ENCODE data around the gene PSMD9. TPM values are rescaled to one million over a fixed set of nuclear protein-coding genes. Genes with fewer than 3 reads are reported as not detected.

Gene PSMD9
- total RNA-seq, 1 experiment from 2014 or later = 64.8 TPM

DNA sequence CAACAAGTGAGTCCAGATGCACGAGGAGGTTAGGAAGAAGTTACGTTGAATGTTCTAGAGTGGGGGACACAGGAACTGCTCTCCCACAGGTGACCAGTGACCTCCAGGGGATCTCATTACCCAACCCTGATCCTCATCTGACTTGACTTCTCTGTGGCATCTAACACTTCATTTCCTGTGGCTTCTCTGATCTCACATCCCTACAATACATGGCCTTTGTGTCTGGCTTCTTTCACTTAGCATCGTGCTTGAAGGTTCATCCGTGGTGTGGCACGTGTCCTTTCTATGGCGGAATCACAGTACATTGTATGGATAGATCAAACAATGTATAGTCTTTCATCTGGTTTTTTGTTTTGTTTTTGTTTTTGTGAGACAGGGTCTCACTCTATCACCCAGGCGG lies 49.1 kb downstream of the PSMD9 start:
- H3K9me2 ChIP-seq (ENCODE audit: insufficient read depth) = no peaks in the 10 kb centered on the region
- H3F3A ChIP-seq (ENCODE audit: insufficient read depth, low read depth) = no peaks in the 10 kb centered on the region
- H3K27me3 ChIP-seq (ENCODE audit: insufficient read depth, low read depth) = no peaks in the 10 kb centered on the region
- ChIA-PET POLR2A (ENCODE audit: unreplicated experiment) (no interaction called here), CTCF (no interaction called here)
- no peaks in the 10 kb centered on the region for H3K79me2 ChIP-seq (ENCODE audit: low read depth)
- H2AFZ ChIP-seq = no peak overlapping the region
- no peak overlapping the region for H3K4me2 ChIP-seq
- intact Hi-C loops (cut with micrococcal nuclease; ENCODE audit: unreplicated experiment) = no loop called here
- no peaks in the 10 kb centered on the region for H3K36me3 ChIP-seq (ENCODE audit: low read depth)
- H4K20me1 ChIP-seq (ENCODE audit: insufficient read depth) = no peaks in the 10 kb centered on the region
- no peak for DNase-seq
- H3K4me1 ChIP-seq (replicated peaks; ENCODE audit: insufficient read depth) = no peaks in the 10 kb centered on the region
- H3K4me3 ChIP-seq = no peak overlapping the region
- no TSS peak for BruUV-seq (replicated peaks)
- H3K27ac ChIP-seq = no peak overlapping the region
- no peaks in the 10 kb centered on the region for H3K9me3 ChIP-seq (ENCODE audit: insufficient read depth, low read depth)
- TF ChIP-seq CTCF (conservative IDR thresholded peaks at IDR 0.05) = no peak
- no peak for TF ChIP-seq EZH2 (IDR thresholded peaks at IDR 0.05; ENCODE audit: low read depth)

- POLR2A ChIA-PET (ENCODE audit: unreplicated experiment) = no interaction called here
- H3F3A ChIP-seq (ENCODE audit: insufficient read depth, low read depth) = no peaks in the 10 kb centered on the region
- H3K4me2 ChIP-seq = no peak overlapping the region
- no peaks in the 10 kb centered on the region for H3K27me3 ChIP-seq (ENCODE audit: insufficient read depth, low read depth)
- H3K4me3 ChIP-seq = no peak overlapping the region
- intact Hi-C loops (cut with micrococcal nuclease; ENCODE audit: unreplicated experiment) = no loop called here
- no TSS peak for BruUV-seq (replicated peaks)
- H2AFZ ChIP-seq = no peak overlapping the region
- no peaks in the 10 kb centered on the region for H3K4me1 ChIP-seq (replicated peaks; ENCODE audit: insufficient read depth)
- no peaks in the 10 kb centered on the region for H3K36me3 ChIP-seq (ENCODE audit: low read depth)
- no peaks in the 10 kb centered on the region for H4K20me1 ChIP-seq (ENCODE audit: insufficient read depth)
- DNase-seq = no peak
- H3K27ac ChIP-seq = no peak overlapping the region
- no peaks in the 10 kb centered on the region for H3K9me3 ChIP-seq (ENCODE audit: insufficient read depth, low read depth)
- CTCF ChIA-PET = no interaction called here
- no peaks in the 10 kb centered on the region for H3K9me2 ChIP-seq (ENCODE audit: insufficient read depth)
- TF ChIP-seq EZH2 (IDR thresholded peaks at IDR 0.05; ENCODE audit: low read depth) (no peak), CTCF (conservative IDR thresholded peaks at IDR 0.05) (no peak)
- no peaks in the 10 kb centered on the region for H3K79me2 ChIP-seq (ENCODE audit: low read depth)
Observed at GRCh38 chr12:121939186-121939585, 50.6 kb downstream of the PSMD9 start.

- DNase-seq = no peak
- Histone ChIP-seq H3K36me3 (ENCODE audit: low read depth) (no peaks in the 10 kb centered on the region), H2AFZ (no peak overlapping the region), H3K4me2 (no peak overlapping the region), H3K27ac (no peak overlapping the region), H3F3A (ENCODE audit: insufficient read depth, low read depth) (no peaks in the 10 kb centered on the region), H3K79me2 (ENCODE audit: low read depth) (no peaks in the 10 kb centered on the region), H4K20me1 (ENCODE audit: insufficient read depth) (no peaks in the 10 kb centered on the region), H3K27me3 (ENCODE audit: insufficient read depth, low read depth) (no peaks in the 10 kb centered on the region), H3K4me3 (no peak overlapping the region), H3K9me3 (ENCODE audit: insufficient read depth, low read depth) (no peaks in the 10 kb centered on the region), H3K9me2 (ENCODE audit: insufficient read depth) (no peaks in the 10 kb centered on the region), H3K4me1 (replicated peaks; ENCODE audit: insufficient read depth) (no peaks in the 10 kb centered on the region)
- ChIA-PET CTCF (no interaction called here), POLR2A (ENCODE audit: unreplicated experiment) (no interaction called here)
- intact Hi-C loops (cut with micrococcal nuclease; ENCODE audit: unreplicated experiment) = no loop called here
- TF ChIP-seq EZH2 (IDR thresholded peaks at IDR 0.05; ENCODE audit: low read depth) (no peak), CTCF (conservative IDR thresholded peaks at IDR 0.05) (no peak)
- BruUV-seq (replicated peaks) = no TSS peak
Observed at GRCh38 chr12:121939992-121940766, 51.6 kb downstream of the PSMD9 start.
